ENCODE data around the gene GDF2. TPM values are rescaled to one million over a fixed set of nuclear protein-coding genes. Genes with fewer than 3 reads are reported as not detected.

The GDF2 gene
- total and polyA plus RNA-seq, 2 experiments from 2014 or later: not detected

GRCh38 chr10:47358457-47358856, 36.2 kb downstream of the GDF2 start (continued):
- no peak for TF ChIP-seq ZNF462 (CRISPR knock-in tag; IDR thresholded peaks at IDR 0.05)
- TF ChIP-seq ETS1 (IDR thresholded peaks at IDR 0.05): no peak

DNA sequence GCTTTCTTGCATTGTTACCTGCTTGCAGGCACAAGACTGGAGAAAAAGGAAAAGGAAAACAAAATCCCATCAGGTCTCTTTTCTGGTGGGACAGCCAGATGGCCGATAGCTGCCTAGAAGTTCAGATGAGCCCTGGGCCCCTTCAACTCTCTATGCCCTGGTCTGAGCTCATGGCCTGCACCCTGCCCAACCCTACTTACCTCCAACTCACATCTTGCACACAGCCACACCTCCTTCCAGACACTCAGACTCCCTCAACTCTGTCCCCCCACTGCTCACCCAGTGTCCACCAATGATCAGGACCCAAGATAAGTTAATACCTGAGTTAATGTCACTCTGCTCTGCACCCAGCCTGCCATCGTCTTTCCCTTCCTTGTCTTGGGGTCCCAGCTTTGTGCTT, 36.8 kb downstream of the GDF2 start:
- H3K27ac Mint-ChIP-seq: no peak overlapping the region
- H3F3A ChIP-seq (replicated peaks; ENCODE audit: low read depth): no peaks in the 10 kb centered on the region
- no peaks in the 10 kb centered on the region for H3K27me3 ChIP-seq (ENCODE audit: insufficient read depth)
- H3K4me3 Mint-ChIP-seq: no peak overlapping the region
- H3K9me2 ChIP-seq (ENCODE audit: insufficient read depth): no peaks in the 10 kb centered on the region
- H3K27ac ChIP-seq (ENCODE audit: low read depth): no peak overlapping the region
- peaks cover 2% of the 10 kb centered on the region; the same call in 2 of the 3 replicates for H3K4me1 Mint-ChIP-seq
- DNase-seq (ENCODE audit: low spot score): no peak
- no peaks in the 10 kb centered on the region for H3K36me3 Mint-ChIP-seq (ENCODE audit: low read depth)
- no peaks in the 10 kb centered on the region for H3K4me1 ChIP-seq (ENCODE audit: insufficient read depth)
- no peak overlapping the region for H3K4me2 ChIP-seq
- H2AFZ ChIP-seq: no peak overlapping the region
- peaks cover 5% of the 10 kb centered on the region for H3K27me3 Mint-ChIP-seq (ENCODE audit: insufficient read depth, low read depth, poor library complexity)
- H3K79me2 ChIP-seq (replicated peaks; ENCODE audit: insufficient read depth): no peaks in the 10 kb centered on the region
- H4K20me1 ChIP-seq (replicated peaks; ENCODE audit: insufficient read depth): no peaks in the 10 kb centered on the region
- H3K36me3 ChIP-seq (ENCODE audit: insufficient read depth): no peaks in the 10 kb centered on the region
- no peak for ATAC-seq
- no peaks in the 10 kb centered on the region for H3K9me3 Mint-ChIP-seq
- no peak overlapping the region for H3K4me3 ChIP-seq
- TF ChIP-seq, protein P1, sequence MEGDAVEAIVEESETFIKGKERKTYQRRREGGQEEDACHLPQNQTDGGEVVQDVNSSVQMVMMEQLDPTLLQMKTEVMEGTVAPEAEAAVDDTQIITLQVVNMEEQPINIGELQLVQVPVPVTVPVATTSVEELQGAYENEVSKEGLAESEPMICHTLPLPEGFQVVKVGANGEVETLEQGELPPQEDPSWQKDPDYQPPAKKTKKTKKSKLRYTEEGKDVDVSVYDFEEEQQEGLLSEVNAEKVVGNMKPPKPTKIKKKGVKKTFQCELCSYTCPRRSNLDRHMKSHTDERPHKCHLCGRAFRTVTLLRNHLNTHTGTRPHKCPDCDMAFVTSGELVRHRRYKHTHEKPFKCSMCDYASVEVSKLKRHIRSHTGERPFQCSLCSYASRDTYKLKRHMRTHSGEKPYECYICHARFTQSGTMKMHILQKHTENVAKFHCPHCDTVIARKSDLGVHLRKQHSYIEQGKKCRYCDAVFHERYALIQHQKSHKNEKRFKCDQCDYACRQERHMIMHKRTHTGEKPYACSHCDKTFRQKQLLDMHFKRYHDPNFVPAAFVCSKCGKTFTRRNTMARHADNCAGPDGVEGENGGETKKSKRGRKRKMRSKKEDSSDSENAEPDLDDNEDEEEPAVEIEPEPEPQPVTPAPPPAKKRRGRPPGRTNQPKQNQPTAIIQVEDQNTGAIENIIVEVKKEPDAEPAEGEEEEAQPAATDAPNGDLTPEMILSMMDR (conservative IDR thresholded peaks at IDR 0.05; ENCODE audit: low read depth in 2 of 2): no peak
- no peak for TF ChIP-seq STAT1 (IDR thresholded peaks at IDR 0.05; ENCODE audit: unreplicated experiment)
- no peak for TF ChIP-seq EZH2phosphoT487 (IDR thresholded peaks at IDR 0.05; ENCODE audit: unreplicated experiment)
- TF ChIP-seq JUNB (IDR thresholded peaks at IDR 0.05; ENCODE audit: unreplicated experiment): no peak
- TF ChIP-seq CREB1 (CRISPR knock-in tag; IDR thresholded peaks at IDR 0.05; ENCODE audit: low read depth): no peak
- TF ChIP-seq ZNF462 (CRISPR knock-in tag; IDR thresholded peaks at IDR 0.05): no peak

All from GM23338 (cell line).